HG03378 (cell line): Measurements from ENCODE around the gene PCSK1.
A peak's percentile ranks its signal among the peaks of the same experiment; 100 is the strongest.
"Not testable (repeated sequence)": the region's sequence is repeated elsewhere in the genome, so short reads cannot be mapped to it uniquely, and the experiment has no call there.

Experiments
- ATAC-seq: cut with Tn5 transposase; IDR thresholded peaks from one replicate; pipeline ENCODE4 v1.9.1; 2021; ENCODE audit warnings: mild to moderate bottlenecking, moderate library complexity; ENCODE audit not compliant: unreplicated experiment

Gene PCSK1

GRCh38 chr5:96374653-96375052, 58.4 kb downstream of the PCSK1 start:
- no peak for ATAC-seq

GRCh38 chr5:96373381-96373733, 59.7 kb downstream of the PCSK1 start:
- no peak for ATAC-seq

DNA sequence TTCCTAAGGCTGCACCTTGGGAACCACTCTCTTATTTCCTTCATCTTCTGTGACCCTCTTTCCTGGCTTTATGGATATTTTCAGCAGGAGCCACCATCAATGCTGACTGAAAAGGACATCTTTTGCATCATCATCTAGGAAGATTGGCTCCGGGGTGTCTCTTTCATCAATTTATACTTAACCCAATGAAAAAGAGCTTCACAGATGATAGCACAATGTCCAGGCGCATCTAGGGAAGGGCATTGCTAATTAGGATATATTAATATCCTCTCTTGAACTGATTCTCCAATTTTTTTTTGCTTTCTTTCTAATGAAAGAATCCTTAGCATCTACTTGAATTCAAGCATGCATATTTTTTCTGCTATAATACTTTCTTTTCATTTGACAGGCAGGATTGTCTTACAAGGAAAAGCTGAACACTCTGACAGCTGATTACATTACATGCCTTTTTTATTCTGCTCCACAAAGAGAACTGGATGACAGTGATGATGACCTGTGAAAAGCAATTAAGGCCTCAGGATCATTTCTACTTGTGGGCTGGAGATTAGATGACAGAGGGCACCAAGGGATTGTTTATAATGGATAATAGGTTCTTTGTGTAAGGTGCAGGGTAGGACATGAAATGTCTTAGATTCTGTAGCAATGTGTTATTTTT, 60.2 kb downstream of the PCSK1 start:
- ATAC-seq, result no peak

DNA sequence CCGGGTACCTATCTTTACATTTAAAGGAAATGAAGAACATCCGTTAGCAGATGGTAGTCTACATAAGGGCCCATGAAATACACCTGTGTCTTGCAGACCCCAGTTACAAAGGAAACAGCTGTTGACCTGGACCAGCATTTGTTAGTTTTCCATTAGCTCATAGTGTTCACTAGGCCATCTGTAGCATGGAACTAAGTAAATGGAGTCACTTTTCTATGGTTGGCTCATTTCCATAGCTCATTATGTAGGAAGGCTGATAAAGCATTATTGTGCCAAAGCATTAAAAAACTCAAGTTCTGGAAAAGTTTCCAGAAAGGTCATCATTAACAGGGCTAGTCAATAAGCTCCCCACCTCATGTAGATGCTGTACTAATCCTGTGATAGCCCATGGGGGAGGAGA, 62.1 kb downstream of the PCSK1 start:
- ATAC-seq, result no peak

DNA sequence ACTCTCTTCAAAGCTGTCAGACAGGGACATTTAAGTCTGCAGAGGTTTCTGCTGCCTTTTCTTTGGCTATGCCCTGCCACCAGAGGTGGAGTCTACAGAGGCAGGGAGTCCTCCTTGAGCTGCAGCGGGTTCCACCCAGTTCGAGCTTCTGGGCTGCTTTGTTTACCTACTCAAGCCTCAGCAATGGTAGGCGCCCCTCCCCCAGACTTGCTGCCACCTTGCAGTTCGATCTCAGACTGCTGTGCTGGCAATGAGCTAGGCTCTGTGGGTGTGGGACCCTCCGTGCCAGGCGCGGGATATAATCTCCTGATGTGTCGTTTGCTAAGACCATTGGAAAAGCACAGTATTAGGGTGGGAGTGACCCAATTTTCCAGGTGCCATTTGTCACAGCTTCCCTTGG, 65.7 kb downstream of the PCSK1 start:
- ATAC-seq, result not testable (repeated sequence)

GRCh38 chr5:96354237-96354636, 78.8 kb downstream of the PCSK1 start:
- no peak for ATAC-seq

GRCh38 chr5:96353220-96353619, 79.8 kb downstream of the PCSK1 start:
- ATAC-seq, result no peak

DNA sequence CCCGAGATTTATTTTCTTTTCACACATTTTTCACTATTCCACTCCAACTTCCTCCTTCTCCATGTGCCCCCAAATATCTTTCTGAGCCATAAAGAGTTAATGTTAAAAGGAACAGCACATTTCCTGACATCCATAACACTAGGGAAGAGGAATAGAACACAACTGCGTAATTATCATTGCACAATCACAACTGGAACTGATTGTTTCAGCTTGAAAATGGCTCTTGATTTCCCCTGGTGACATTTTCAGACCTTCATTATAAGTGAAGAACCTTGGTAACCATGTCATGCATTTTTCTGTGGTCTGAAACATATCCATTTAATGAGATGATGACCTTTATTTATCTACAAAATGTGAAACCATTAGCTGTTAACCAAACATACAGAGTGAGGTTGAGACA, 82.4 kb downstream of the PCSK1 start:
- no peak for ATAC-seq

GRCh38 chr5:96348536-96348935, 84.5 kb downstream of the PCSK1 start:
- ATAC-seq, result no peak

DNA sequence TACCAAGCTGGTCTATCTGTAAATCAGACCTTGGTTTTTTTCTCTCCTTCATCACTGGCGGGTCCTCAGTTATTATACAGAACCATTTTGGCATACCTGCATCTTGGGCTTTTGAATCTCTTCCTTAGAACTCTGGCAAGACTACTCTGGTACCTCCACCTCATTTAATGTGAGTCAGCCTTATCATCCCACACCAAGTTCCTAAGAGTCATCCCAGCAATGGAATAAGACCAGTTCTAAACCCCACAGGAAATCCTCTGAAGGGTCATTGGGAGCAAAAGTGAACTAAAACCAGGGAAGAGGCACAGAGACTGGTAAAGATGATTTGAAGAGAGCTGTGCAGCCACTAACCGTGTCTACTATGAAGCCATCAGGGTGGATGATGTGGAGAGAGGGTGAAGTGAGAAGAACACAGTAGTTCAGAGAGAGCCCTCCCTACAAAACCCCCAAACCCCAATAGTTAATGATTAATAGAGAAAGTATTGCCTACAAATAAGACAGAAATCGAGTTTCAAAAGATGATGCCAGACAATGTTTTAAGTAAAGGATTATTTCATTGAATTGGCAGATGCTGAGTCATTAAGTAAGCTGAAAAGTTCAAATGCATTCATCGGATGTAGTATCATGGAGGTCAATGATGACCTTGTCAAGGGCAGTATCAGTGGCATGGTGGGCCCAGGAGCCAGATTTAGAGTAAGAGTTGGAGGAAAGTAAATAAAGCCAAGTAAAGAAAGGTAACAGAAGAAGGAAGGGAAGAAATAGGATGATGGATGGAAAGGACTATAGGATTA, 85.4 kb downstream of the PCSK1 start:
- no peak for ATAC-seq

GRCh38 chr5:96344678-96345577, 88.1 kb downstream of the PCSK1 start:
- ATAC-seq, result peak; percentile 93

DNA sequence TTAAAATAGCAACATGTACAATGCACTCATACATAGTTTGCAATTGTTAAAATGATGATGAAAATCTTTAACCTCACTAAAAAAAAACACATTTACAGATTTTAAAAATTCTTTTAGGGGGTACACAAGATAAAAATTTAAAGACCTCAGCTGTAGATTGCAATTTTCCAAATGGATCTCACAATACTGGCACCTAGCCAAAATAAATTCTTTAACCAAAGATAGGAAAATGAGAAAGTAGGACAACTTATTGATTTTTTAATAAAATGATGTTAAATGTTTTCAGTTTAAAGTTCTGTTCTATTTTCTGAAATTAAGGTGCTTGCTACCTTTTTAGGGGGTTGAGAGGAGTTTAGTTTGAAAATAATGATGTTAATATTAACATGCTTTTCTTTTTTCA, 90.0 kb downstream of the PCSK1 start:
- no peak for ATAC-seq

- ATAC-seq, result no peak
Observed at GRCh38 chr5:96342581-96342980, 90.5 kb downstream of the PCSK1 start.
